ENCODE measurements around the gene CISD3. TPM values are rescaled to one million over a fixed set of nuclear protein-coding genes. Genes with fewer than 3 reads are reported as not detected.

Gene CISD3
- total RNA-seq, 3 donors from 2014 or later, result 8.9 to 15.0 (median 12.5) TPM

GRCh38 chr17:38691154-38691553 is 39.0 kb upstream of the CISD3 start:
- no peaks in the 10 kb centered on the region for H3K36me3 ChIP-seq
- DNase-seq (ENCODE audit: low spot score in 2 of 2), result no peak
- H3K4me1 ChIP-seq, result peaks cover 5 to 6% of the 10 kb centered on the region in 2 donors
- no peak for TF ChIP-seq CTCF (IDR thresholded peaks at IDR 0.05)
- no peak for TF ChIP-seq POLR2A (IDR thresholded peaks at IDR 0.05)
- TF ChIP-seq POLR2AphosphoS5 (IDR thresholded peaks at IDR 0.05), result no peak
- H3K27me3 ChIP-seq, result no peaks in the 10 kb centered on the region
- H3K9me3 ChIP-seq, result no peaks in the 10 kb centered on the region
- H3K4me3 ChIP-seq, result no peak overlapping the region
- no peak overlapping the region for H3K27ac ChIP-seq
- intact Hi-C loops (cut with DNase I; ENCODE audit: low total_unique reads), result no loop called here

- intact Hi-C loops (cut with DNase I; ENCODE audit: low total_unique reads), result no loop called here
- H3K27ac ChIP-seq, result peak overlapping the region; percentile 64 to 91
Observed at GRCh38 chr17:38693700-38694329, 36.3 kb upstream of the CISD3 start.

GRCh38 chr17:38697061-38697820 is 32.9 kb upstream of the CISD3 start:
- Histone ChIP-seq H3K36me3 (no peaks in the 10 kb centered on the region), H3K27ac (no peak overlapping the region), H3K9me3 (no peaks in the 10 kb centered on the region), H3K4me1 (peaks cover 9% of the 10 kb centered on the region in 2 donors), H3K27me3 (no peaks in the 10 kb centered on the region), H3K4me3 (no peak overlapping the region)
- TF ChIP-seq POLR2AphosphoS5 (IDR thresholded peaks at IDR 0.05) (no peak), CTCF (IDR thresholded peaks at IDR 0.05) (no peak), POLR2A (IDR thresholded peaks at IDR 0.05) (no peak)
- DNase-seq (ENCODE audit: low spot score in 2 of 2), result no peak
- intact Hi-C loops (cut with DNase I; ENCODE audit: low total_unique reads), result no loop called here

More at GRCh38 chr17:38693700-38694329, 36.3 kb upstream of the CISD3 start:
- peak; percentile 70 to 77 for DNase-seq (ENCODE audit: low spot score in 2 of 2)
- H3K4me3 ChIP-seq, result peak overlapping the region in 1 of 3 donors; percentile 23
- TF ChIP-seq POLR2A (IDR thresholded peaks at IDR 0.05) (no peak), POLR2AphosphoS5 (IDR thresholded peaks at IDR 0.05) (peak in 2 of 3 donors; percentile 52 to 57), CTCF (IDR thresholded peaks at IDR 0.05) (no peak)
- no peaks in the 10 kb centered on the region for H3K9me3 ChIP-seq
- H3K27me3 ChIP-seq, result no peaks in the 10 kb centered on the region
- peaks cover 5 to 6% of the 10 kb centered on the region in 2 donors for H3K4me1 ChIP-seq
- no peaks in the 10 kb centered on the region for H3K36me3 ChIP-seq

- H3K27me3 ChIP-seq, result no peaks in the 10 kb centered on the region
- no peaks in the 10 kb centered on the region for H3K36me3 ChIP-seq
- intact Hi-C loops (cut with DNase I; ENCODE audit: low total_unique reads), result no loop called here
- H3K4me3 ChIP-seq, result no peak overlapping the region
- no peak for DNase-seq (ENCODE audit: low spot score in 2 of 2)
- no peaks in the 10 kb centered on the region for H3K9me3 ChIP-seq
- no peak for TF ChIP-seq CTCF (IDR thresholded peaks at IDR 0.05)
- no peak for TF ChIP-seq POLR2AphosphoS5 (IDR thresholded peaks at IDR 0.05)
- no peak for TF ChIP-seq POLR2A (IDR thresholded peaks at IDR 0.05)
- peaks cover 4 to 9% of the 10 kb centered on the region in 2 donors for H3K4me1 ChIP-seq
- no peak overlapping the region for H3K27ac ChIP-seq
Observed at GRCh38 chr17:38698760-38699159, 31.4 kb upstream of the CISD3 start.
